Activated CD4-positive, alpha-beta T cell treated with anti-CD3 and anti-CD28 coated beads, Interleukin-2, Interleukin-4, amounts not matched to agents 100 ng/mL and 50 ng/mL, durations not matched to agents 16 hours and 8 hours (primary cell): ENCODE results near the gene CLTC.
A peak's percentile ranks its signal among the peaks of the same experiment; 100 is the strongest.

Experiments
- DNase-seq: peaks from one replicate; pipeline ENCODE4 v3.0.0-alpha.2; 2020; ENCODE audit warnings: low spot score

Gene CLTC

GRCh38 chr17:59684967-59685366 lies 65.3 kb downstream of the CLTC start:
- no peak for DNase-seq

DNA sequence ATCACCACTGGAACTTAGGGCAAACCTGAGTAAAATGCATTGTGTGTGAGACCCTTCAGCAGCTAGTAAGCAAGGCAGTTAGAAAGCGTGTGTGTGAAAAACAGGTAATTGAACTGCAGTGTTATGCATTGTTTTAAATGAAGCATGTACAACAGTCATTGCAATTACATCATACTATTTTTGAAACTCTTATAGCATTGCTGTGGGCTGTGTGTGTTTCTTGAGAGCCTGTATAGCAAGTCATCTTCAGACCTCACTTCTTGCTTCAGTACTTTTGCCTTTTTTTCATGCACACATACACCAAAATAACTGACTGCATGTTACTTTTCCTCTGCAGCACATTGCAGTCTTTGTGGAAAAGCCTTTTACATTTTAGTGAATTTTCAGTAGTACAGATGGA lies 68.3 kb downstream of the CLTC start:
- DNase-seq = no peak

DNA sequence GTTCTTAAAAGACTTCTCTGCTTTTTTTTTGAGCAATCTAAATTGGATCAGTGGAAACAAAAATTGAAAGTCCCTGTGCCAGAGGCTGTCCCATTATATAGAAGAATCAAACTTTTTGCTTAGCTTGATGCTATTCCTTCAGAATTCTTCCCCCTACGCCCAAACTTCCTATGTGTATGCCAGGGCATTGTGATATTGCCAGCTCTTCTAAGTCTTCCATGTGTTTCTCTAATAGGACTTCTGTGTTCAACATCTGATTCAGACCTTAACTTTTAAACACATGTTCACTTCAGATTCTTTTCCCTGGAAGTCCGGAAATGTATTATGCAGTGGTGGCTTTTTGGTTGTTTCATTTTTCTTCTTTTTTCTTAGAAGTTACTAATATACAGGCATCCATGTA lies 68.8 kb downstream of the CLTC start:
- DNase-seq = no peak

- no peak for DNase-seq
These were observed 73.9 kb downstream of the CLTC start for GRCh38 chr17:59693582-59693981.

DNA sequence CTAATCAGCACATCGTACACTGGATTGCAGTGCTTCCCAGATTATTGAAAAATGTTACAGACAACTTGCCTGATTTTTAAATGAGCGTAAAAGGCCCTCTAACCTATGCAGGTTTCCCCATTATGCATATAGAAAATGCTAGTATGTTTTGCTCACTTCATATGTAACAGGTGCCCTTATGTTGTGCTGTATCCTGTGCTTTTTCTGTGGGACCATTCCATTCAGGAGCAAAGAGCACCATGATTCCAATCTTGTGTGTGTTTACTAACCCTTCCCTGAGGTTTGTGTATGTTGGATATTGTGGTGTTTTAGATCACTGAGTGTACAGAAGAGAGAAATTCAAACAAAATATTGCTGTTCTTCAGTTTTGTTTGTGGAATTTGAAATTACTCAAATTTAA lies 74.6 kb downstream of the CLTC start:
- DNase-seq = no peak

DNA sequence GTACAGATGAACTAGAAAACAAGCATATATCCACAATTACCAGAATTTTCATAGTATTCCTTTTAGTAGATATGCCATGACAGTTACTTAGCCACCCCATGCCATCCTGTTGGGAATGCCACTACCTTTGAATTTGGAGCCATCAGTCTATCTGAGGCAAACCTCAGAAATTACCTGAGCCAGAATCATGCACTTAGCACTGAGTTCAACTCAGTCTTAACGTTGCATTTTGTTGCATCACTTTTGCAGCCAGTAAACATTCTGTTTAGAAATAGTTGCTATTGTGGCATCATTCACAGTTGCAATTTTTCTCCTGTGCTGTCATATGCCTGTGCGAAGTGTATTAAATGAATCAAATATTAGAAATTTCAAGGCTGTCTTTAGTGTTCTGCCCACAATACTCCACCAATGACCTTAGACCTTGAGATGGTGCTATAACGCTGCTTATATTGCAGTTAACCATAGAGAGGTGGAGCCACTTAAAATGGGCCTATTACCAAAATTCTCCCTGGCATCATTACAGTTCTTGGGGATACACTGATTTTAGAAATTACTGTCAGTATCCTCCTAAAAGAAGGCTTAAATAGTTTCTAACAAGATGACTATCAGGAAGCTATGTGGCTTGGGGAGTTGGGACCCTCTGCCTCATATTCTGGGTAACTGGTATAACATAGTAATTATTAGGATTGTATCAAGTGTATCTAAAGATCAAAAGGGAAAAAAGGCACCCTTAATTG lies 76.4 kb downstream of the CLTC start:
- no peak for DNase-seq

DNA sequence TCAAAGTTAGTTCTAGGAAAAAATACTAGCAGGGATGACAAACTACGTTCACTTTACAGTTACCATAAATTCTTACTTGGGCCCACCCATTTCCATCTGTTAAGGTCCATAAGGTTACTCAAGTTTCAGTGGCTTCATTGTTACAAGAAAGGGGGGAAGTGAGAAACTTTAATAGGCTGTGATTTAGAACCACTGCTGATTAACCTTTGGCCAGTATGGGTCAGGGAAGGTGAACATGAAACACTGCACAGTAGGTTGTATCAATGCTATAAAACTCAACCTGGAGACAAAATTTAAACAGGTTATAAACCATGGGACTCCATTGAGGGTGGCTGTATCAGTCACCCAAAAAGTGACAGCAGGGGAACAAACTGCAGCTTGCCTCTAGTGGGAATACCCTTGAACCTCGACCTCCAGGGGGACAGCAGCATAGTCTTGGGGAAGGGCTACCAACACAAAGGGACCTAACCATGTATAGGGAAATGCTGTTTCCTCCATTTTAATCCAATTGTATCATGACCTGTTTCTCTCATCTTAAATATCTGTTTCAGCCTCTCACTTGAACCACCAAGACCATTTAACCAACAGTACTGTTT lies 77.1 kb downstream of the CLTC start:
- no peak for DNase-seq

- DNase-seq = no peak
These were observed 78.4 kb downstream of the CLTC start for GRCh38 chr17:59698143-59698542.

GRCh38 chr17:59699218-59699617 lies 79.5 kb downstream of the CLTC start:
- DNase-seq = no peak

DNA sequence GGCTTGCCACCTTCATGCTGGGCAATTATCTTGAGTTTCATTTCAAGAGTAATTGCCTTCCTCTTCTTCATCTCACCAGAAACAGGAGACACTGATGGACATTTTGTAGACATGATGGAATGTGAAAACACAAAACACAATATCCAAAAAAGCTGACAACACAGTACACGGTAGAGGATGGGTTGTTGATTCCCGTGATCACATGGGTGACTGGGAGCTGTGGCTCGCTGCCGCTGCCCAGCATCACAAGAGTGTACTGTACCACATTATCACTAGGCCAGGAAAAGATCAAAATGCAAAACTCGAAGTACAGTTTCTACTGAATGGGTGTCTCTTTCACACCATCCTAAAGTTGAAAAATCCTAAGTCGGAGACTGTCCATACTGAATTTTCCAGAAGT lies 80.1 kb downstream of the CLTC start:
- no peak for DNase-seq

GRCh38 chr17:59702304-59702703 lies 82.6 kb downstream of the CLTC start:
- no peak for DNase-seq

- DNase-seq = peak; percentile 98
These were observed 87.7 kb downstream of the CLTC start, which contains the start of the genes PTRH2 and VMP1 for GRCh38 chr17:59707149-59707970. Gene PTRH2, minus strand, starts transcription at chr17:59707430. Its CDS starts 9,452 bp downstream, at chr17:59697978. Gene VMP1, plus strand, starts transcription at chr17:59707654. Its CDS starts 23,793 bp downstream, at chr17:59731447.

- DNase-seq = no peak
These were observed 88.3 kb downstream of the CLTC start for GRCh38 chr17:59707971-59708430.

DNA sequence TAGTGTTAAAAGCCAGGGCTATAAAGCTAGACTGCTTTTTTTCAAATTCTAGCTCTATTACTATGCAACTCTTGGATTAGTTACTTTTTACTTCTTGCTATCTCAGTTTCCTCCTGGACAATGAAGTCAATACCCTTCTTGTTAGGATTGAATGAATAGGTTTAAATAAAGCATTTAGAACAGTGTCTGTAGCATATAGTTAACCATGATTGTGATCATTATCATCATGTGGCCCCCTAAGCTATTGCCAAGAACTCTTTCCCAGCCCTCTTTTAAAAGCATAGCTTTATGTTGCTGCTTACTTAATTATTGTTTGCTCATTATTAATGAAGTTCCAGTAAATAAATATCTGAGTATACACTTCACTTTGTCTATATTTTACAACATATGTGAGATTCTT lies 92.2 kb downstream of the CLTC start:
- DNase-seq = no peak

DNA sequence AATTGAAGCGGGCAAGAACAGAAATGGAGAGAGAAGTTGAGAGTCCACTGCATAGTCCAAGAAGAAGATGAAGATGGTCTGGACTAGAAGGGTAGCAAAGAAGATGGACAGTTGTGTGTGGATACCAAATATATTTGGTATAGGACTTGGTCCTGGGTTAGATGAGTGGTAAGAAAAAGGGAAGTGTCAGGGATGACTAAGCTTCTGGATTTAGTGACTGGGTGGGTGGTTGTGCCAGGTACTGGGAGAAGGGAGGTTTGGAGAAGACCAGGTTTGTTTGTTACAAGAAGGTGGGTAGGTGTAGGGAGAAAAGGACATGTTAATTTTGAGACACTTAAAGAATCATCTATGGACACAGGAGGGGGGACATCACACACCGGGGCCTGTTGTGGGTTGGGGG lies 93.2 kb downstream of the CLTC start:
- DNase-seq = no peak

- no peak for DNase-seq
These were observed 94.6 kb downstream of the CLTC start for GRCh38 chr17:59714255-59714654.

GRCh38 chr17:59716427-59716826 lies 96.7 kb downstream of the CLTC start:
- DNase-seq = no peak

DNA sequence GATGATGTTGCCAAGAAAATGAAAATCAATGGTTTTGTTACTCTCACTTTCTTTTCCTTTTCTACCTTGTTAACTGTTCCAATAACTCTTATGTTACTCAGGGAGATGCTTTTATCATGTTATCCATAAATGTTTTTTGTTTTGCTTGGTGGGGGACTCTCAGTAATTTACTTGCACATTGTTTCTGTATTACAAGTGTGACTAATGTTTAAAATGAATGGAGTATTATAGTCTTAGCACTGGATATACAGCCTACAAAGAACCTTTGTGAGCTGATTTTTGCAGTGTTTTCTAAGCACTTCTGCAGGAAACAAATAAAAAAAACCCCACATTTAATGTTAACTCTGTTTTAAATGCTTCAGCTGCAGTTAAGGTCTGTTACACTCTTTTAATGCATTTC lies 99.8 kb downstream of the CLTC start:
- no peak for DNase-seq

- DNase-seq = no peak
These were observed 102.9 kb downstream of the CLTC start for GRCh38 chr17:59722623-59723022.

- DNase-seq = no peak
These were observed 103.3 kb downstream of the CLTC start for GRCh38 chr17:59723041-59723440.

- no peak for DNase-seq
These were observed 103.9 kb downstream of the CLTC start for GRCh38 chr17:59723607-59724006.

DNA sequence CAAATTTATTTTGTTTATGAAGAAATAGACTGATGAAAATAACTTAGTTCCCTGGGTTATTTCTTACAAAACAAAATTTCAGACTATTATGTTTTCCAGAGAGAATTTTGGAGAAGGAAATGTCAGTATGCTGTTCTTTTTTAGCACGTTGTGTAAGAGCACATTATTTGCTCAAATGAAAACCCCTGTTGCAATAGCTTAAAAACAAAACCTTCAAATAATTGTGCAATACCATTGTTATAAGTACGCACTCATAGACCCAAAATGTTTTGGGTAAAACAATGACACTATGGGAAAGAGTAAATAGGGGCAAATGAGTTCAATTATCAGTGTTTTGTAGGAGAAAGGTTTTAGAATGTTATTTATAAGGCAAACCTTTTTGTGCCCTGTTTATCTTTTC lies 106.0 kb downstream of the CLTC start:
- no peak for DNase-seq
